Hindlimb muscle (tissue), 1 donor: ENCODE results near the gene MSRB1. TPM values are rescaled to one million over a fixed set of nuclear protein-coding genes. Genes with fewer than 3 reads are reported as not detected.
A peak's percentile ranks its signal among the peaks of the same experiment; 100 is the strongest.
"Not testable (repeated sequence)": the region's sequence is repeated elsewhere in the genome, so short reads cannot be mapped to it uniquely, and the experiment has no call there.

Source experiments
- DNase-seq: peaks from one replicate; pipeline ENCODE4 v3.0.0-alpha.2; 2013
- polyA plus RNA-seq: library from polyadenylated mRNA; unstranded; fragments of 120-200 nt; gene quantifications from one replicate; pipeline ENCODE4 v1.2.1, GENCODE V29; 2013; ENCODE audit not compliant: insufficient read length

Gene MSRB1
- polyA plus RNA-seq, 1 donor: 39.0 TPM

GRCh38 chr16:1978476-1979120, 35.6 kb upstream of the MSRB1 start:
- no peak for DNase-seq

- no peak for DNase-seq
These were observed 34.9 kb upstream of the MSRB1 start for GRCh38 chr16:1977875-1978268.

- DNase-seq: no peak
These were observed 34.2 kb upstream of the MSRB1 start for GRCh38 chr16:1976951-1977874.

- no peak for DNase-seq
These were observed 33.2 kb upstream of the MSRB1 start for GRCh38 chr16:1976216-1976520.

- DNase-seq: no peak
These were observed 32.6 kb upstream of the MSRB1 start for GRCh38 chr16:1975432-1976215.

GRCh38 chr16:1974157-1975070, 31.4 kb upstream of the MSRB1 start:
- no peak for DNase-seq

DNA sequence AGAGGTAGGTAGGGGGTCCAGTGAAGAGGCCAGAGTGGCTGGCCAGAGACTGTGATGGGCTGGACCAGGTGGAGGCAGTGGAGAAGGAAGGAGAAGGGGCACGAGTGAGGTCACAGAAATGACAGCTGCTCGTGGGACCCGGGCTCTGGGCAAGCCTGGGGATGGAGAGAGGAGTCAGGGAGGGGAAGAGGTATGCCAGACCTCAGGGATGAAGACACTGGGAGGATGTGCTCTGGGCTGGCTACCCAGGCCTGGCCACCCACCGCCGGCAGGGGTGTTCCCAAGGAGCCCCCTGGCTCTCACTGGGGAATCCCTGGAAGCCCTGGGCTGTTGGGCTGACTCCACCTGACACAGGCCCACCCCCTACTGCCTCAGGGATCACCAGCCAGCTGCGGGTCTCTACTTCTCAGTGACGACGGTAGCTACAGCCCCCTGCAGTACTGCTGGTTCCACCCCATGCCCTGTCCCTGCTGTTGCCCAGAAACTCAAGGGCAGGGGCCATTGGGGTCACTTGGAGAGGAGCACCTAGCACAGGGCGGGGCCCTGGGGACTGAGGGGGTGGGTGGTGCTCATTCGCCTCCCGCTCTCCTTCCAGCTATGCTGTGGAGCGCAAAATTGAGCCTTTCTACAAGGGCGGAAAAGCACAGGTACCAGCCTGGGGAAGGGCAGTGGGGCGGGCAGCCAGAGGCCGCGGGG, 30.6 kb upstream of the MSRB1 start:
- DNase-seq: no peak

- no peak for DNase-seq
These were observed 29.5 kb upstream of the MSRB1 start for GRCh38 chr16:1972490-1972877.

GRCh38 chr16:1971796-1972489, 28.9 kb upstream of the MSRB1 start, which contains the start of gene TBL3:
TSS of gene TBL3 (plus strand) at chr16:1972053. CDS start at chr16:1972165, 112 bp downstream.
- DNase-seq: peak; percentile 97

DNA sequence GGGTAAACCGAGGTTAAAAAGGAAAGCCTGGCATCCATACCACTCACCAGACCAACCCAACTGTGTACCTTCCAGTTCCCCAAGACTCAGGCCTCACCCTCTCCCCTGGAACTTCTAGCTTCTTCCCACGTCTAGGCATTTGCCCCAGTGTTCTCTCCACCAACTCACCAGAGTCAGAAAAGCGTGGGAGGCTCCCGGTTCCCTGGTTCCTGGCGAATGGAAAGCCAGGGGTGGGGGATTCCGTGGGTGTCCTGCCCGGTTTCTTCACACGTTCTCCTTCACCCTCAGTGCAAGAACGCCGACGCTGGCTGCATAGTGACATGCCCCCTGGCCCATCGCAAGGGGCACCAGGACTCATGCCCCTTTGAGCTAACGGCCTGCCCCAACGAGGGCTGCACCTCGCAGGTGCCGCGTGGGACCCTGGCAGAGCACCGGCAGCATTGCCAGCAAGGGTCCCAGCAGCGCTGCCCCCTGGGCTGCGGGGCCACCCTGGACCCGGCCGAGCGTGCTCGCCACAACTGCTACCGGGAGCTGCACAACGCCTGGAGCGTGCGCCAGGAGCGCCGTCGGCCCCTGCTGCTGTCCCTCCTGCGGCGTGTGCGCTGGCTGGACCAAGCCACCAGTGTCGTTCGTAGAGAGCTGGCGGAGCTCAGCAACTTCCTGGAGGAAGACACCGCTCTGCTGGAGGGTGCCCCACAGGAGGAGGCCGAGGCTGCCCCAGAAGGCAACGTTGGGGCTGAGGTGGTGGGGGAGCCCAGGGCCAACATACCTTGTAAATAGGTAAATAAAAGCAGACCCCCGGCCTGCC, 25.4 kb upstream of the MSRB1 start:
- no peak for DNase-seq

DNA sequence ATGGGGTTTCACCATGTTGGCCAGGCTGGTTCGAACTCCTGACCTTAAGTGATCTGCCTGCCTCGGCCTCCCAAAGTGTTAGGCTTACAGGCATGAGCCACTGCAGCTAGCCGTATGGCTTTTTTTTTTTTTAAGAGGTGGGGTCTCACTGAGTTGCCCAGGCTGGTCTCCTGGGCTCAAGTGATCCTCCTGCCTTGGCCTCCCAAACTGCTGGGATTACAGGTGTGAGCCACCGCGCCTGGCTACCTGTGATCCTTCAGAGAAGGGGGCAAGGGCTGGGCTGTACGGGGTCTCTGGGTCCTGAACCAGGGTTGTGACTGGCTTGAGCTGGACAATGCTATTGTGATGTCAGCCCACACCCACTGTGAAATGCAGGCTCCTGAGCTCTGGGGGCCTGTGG, 23.5 kb upstream of the MSRB1 start, which contains the start of gene RNF151:
RNF151 (plus strand) TSS at position 397 of the 400 bp plus-strand sequence. CDS start 26 bp downstream, outside the sequence.
- no peak for DNase-seq

DNA sequence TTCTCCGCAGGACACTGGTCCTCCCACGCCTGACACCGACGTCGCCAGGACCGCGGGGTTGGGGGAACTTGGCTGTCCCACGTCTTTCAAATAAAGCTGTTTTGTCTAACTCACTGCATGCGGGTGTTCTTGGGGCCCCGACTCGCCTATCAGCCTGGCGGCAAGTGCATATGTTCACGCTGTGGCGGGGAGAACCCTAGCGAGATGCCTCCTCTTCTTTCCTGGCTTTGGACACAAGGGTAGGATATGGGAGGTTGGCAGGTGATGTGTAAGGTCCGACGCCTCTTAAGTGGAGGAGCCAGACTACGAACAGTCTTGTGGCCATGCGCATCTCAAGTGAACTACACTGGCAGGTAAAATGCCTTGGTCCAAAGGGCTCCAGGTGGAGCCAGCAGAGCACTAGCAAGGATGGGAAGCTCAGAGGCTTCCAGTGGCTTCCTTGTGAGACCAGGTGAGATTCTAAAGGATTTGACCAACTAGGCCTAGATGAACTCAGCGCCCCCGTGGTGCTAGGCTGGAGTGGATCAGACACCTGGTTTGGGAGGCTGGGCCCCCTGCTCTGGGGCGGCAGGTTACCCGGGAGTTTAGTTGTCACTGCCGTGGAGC, 22.5 kb upstream of the MSRB1 start:
- DNase-seq: no peak

DNA sequence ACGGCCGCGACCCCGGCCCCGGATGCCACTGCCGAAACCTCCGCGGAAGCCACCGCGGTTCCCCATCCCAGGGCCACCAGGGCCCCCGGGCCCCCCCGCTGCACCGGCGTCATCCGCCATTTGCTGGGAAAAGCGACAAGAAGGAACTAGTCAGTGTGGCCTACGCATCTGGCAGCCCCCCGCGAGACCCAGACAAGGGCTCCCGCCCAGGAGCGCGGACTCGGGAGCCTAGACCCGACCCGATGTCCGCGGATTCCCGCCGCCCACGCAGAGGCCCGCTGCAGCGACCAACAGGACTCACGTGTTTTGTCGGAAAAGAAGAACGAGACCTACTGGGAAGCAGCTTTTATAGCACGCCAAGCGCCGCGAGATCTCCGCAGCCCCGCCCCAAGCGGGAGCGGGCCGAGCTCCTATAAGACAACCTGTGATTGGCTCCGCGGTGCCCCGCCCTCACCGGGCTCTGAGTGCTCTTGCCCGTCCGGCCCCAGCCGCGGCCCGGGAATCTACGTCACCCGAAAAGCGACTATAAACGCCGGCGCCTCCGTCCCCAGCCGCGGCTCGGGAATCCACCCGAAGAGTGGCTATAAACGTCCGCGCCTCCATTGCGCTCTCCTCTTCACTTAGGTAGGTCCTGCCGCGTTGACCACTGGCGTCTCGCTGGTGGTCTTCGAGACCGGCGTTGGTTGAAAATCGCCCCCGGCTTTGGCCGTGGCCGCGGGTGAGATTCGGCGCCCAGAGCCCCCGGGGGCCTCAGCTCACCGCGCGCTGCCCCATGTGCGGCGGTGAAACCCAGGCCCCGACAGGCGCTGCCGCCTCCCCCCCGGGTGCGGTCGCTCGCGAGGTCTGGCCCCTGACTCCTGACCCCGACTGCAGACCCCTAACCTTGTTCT, 21.8 kb upstream of the MSRB1 start, which contains the start of gene RPS2:
RPS2 (minus strand) TSS at position 321 of the 890 bp plus-strand sequence; CDS start at position 120, 201 bp downstream.
- DNase-seq: peak; percentile 99

GRCh38 chr16:1963806-1964505, 21.0 kb upstream of the MSRB1 start:
- peak; percentile 50 for DNase-seq

DNA sequence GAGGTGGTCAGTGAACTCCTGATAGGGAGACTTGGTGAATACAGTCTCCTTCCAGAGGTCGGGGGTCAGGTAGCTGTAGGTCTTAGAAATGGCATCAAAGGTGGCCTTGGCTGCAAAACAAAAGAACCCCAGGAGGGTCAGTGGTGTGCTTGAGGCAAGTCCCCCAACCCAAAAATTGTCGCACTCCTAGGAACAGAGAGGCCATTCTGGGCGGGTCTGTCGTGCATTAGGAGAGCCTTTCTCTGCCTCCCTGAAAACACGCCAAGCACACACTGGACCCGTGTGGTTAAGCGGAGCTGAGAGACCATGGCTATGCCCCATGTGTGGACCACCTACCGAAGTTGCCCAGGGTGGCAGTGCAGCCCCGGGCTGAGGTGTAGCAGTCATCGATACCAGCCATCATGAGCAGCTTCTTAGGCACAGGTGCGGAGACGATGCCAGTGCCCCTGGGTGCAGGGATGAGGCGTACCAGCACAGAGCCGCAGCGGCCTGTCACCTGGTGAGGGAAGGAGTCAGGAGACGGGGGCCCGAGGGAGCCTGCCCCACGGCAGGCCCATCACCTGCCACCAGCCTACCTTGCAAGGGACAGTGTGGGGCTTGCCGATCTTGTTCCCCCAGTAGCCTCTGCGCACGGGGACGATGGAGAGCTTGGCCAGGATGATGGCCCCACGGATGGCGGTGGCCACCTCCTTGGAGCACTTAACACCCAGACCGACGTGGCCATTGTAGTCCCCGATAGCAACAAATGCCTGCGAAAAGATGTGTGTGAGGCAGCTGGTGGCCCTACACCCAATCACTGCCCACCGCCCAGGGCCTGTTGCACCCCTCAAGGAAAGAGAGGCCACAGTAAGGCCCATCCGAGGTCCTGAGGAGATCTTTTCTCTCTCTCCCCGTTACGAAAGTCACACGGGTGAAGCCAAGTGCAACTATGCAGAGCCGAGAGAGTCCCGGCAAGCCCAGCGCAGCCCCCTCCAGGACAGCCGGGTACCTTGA, 19.5 kb upstream of the MSRB1 start:
- DNase-seq: not testable (repeated sequence)

GRCh38 chr16:1961651-1962067, 18.7 kb upstream of the MSRB1 start:
- DNase-seq: no peak
